ENCODE measurements around the gene FBXO21.
"Not testable (repeated sequence)": the region's sequence is repeated elsewhere in the genome, so short reads cannot be mapped to it uniquely, and the experiment has no call there.

The FBXO21 gene

DNA sequence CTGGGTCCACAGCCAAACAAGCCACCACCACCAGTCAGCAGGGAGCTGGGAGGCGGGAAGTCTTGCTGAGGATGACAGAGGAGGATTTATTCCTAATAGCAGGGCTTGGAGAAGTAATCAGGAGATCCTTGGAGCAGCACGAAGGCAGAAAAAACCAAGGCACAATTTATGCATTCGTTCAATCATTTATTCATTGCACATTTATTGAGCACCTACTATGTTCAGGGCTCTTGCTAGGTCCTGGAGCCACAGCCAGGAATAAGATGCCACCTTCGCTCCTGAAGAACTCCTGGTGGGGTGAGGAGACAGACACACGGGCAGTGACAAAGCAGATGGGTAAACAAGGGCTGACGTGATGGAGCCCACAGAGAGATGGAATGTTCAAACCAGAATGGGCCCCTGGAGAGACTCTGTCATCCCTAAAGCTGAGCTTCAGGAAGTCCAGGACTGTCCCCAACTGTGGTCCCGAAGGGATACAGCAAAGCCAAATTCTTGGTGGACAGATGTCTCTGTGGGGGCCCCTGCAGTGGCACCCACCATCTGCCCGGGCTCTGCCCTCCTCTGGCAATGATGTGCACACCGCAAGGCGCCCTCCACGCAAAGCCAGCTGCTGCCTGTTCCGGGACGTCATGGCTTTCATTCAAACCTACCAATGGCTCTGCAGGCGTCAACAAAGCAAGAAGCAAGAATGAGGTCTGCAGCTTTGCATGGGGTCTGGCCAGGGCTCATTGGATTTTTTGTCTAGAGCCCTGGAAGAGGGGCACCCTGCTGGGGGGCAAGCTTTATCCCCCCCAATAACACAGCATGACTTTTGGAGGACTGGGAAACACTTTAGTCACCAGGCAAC is 88.1 kb downstream of the FBXO21 start:
- DNase-seq (ENCODE audit: low read depth) = no peak

DNA sequence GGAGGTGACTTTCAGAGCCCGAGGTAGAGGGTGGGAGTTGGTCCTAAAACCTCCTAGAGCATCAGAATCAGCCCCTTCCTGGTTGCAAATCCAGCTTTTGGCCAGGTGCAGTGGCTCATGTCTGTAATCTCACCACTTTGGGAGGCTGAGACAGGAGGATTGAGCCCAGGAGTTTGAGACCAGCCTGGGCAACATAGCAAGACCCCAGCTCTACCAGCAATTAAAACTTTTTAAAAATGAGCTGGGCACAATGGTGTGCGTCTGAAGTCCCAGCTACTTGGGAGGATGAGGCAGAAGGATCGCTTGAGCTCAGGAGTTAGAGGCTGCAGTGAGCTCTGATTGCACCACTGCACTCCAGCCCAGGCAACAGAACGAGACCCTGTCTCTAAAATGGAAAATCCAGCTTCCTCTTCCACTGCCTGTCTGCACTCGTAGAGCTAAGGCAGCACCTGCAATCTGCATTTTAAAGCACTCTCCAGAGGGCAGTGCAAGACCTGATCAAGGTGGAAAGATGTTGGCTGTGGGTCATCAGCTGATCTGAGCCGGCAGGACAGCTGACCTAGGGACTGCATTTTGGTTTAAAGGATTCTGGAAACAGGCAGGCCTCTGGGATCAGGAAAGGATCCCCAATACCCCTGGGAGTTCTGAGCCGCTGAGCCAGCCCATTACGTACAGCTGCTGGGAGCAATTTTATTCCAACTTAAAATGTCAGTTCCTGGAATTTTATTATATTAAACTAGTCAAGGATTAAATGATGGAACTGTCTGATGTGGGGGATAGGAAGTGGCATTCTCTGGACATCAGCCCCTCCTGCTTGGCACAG is 89.2 kb downstream of the FBXO21 start:
- no peak for DNase-seq (ENCODE audit: low read depth)

DNA sequence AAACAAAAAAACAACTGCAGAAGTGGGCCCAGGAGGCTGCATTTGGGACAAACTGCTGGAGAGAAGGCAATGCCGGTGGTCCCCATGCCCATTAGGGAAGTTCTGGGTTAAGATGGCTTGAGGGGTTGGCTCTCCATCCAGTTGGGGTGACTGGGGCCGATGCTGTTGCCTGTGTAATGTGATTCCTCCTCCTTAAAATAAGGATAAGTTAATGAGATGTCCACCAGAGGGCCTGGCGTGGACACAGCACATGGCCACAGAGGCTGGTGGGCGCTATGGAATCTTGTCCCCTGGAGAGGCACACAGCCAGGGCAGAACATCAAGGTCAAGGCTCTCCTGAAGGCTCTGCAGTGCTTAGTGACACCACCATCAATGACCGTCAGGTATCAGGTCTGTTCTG is 90.0 kb downstream of the FBXO21 start:
- no peak for DNase-seq (ENCODE audit: low read depth)

DNA sequence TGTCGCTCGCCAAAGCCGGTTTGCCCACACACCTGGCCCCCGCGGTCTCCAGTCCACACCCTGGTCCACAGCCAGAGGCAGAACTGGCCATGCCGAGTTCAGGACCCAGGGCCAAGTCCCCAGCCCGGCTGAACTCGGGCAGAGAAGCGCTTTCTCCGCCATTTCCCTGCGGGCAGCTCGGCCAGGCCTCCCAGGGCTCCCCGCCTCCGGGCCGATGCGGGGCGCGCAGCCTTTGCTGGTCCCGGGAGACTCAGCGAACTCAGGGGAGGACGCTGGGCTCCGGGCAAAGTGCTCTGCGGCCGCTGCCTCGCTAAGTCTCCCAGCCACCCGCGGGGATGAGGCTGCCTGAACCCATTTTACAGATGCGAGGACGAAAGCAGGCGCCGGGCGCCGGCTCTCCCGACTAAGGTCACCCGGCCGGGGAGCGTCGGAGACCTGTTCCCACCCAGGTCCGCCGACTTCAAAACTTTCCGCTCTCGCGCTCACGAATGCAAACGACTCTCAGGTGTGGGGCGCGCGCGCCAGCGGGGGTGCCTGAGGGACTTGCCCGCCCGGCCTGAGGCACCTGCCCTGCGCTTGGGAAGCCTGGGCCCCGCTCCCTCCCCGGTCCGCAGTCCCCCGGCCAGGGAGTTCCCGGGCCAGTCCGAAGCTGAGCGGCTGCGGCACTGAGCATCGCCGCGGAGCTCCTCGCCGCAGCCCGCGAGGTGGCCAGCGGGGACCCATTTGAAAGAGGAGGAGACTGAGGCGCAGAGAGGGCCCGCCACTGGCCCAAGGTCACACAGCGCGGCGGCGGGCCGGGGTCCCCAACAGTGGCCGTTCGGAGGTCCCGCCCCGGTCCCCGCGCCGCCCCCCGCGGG is 91.7 kb downstream of the FBXO21 start:
- DNase-seq (ENCODE audit: low read depth) = no peak

DNA sequence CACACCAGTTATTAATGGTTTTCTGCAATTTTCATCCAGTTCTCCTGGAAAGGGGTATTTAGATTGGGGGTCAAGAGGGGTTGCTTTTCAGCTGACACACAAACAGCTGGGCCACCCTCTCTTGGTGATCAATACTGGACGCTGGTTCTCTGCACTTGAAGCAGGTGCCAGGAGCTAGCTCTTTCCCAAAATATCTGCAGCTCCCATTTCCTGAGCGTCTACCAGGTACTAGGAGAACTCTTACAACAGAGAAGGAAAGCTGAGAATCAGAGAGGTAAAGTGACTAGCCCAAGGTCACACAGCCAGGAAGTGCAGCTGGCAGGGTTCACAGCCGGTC is 92.3 kb downstream of the FBXO21 start:
- no peak for DNase-seq (ENCODE audit: low read depth)

DNA sequence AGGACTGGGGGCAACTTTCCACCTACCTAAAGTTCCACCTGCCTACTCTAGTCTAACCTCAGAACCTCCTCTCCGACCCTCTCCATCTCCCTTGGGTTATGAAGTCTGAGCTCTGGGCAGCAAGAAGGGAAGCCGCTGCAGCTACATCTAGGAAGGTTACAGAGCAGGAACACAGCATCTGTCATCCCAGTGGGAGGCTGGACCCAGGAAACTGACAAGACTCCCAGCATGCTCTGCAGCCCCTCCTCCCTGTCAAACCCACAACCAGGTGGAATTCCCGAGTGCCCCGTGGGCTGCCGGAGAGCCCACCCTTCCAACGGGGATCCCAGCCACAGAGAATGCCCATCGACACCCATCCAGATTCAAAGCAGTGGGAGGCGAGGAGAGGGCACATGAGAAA is 93.1 kb downstream of the FBXO21 start:
- DNase-seq (ENCODE audit: low read depth) = no peak

DNA sequence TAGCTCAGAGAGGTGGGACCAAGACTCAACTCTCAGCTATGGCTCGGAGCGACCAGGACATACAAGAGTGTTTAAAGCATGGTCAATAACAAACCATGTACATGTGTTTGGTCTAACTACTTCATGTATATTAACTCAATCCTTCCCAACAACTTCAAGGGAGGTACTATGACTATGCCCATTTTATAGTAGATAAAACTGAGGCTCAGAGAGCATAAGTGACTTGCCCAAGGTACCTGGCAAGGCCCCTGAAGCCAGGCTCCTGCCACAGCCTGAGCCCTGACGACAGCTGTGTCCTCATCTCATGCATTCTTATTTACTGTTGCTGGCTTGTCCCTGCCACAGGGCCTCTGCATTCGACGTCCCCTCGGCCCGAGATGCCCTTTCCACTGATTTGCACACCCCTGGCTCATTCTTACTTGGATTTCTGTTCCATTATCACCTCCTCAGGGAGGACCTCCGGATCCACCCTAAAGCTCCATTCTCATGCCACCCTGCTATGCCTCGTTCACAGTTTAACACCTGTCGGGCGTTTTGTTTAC is 93.7 kb downstream of the FBXO21 start:
- no peak for DNase-seq (ENCODE audit: low read depth)

DNA sequence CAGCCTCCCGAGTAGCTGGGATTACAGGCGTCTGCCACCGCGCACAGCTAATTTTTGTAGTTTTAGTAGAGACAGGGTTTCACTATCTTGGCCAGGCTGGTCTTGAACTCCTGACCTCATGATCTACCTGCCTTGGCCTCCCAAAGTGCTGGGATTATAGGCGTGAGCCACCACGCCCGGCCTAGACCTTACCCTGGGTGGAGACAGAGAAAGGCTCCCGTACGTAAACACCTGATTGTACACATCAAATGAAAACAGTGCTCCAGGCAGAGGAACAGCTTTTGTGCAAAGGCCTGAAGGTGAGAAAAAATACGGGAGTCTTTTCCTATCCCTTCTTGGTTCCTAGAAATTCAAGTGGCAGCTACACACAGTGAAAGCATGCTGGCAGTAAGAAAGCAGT is 95.1 kb downstream of the FBXO21 start:
- DNase-seq (ENCODE audit: low read depth) = not testable (repeated sequence)

DNA sequence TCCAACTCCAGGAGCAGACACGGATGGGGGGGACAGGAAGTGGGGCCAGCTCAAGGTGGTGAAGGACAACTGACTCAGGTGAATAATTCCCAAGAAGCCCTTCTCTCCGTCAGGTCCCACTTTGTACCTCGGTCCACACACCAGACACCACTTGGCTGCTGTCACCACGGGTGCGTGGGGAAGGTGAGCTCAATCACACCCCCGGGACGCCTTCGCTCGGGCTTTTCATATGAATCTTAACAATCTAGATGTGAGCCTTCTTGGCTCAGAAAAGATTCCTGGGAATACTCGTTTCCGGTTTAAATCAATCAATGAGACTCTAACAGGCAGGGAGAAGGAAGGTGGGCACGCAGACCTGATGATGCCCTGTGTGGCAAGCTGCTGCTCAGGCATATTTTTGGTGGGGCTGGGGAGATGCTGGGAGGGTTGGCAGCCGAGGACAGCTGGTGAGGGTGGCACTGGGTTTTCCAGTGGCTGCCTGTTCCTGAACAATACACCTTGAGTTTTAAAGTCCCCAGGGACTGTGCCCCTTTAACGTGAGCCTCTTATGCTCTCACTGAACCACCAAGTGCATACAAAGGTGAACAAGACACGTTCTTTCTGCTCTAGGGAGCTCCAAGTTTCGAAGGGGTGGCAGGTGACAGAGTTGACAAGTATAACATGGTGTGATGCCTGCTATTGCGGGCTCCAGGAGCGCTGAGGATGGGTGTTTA is 96.2 kb downstream of the FBXO21 start:
- DNase-seq (ENCODE audit: low read depth) = no peak

DNA sequence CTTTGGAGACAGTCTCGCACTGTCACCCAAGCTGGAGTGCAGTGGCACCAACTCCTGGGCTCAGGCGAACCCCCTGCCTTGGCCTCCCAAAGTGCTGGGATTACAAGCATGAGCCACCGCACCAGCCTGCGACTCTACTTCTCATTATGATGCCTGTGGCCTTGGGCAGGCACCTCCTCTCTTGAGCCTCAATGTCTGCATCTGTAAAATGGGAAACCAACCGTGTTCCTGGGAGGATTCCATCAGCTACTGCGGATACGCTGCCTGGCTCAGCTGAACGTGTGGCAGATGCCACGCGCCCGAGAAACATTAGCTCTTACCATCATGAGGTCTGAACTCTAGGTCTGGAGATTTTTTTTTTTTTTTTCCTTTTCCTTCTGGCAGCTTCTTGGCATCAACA is 96.8 kb downstream of the FBXO21 start:
- DNase-seq (ENCODE audit: low read depth) = no peak

DNA sequence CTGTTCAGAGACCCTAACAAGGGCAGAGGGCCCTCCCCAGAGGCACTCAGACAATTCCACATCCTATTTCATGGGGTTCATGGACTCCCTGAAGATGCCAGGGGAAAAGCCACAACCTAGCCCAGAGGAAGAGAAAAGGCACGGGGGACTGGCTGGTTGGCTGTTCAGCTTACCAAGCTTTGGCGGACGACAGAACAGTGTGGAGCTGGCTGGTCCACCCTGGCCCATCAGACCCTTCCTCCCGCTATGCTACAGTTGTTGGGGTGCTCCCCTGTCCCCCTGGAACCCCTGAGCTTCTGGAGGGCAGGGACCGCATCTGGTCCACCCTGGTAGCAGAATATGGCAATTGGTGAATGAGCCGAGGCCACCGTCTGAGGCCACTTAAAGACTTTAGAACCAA is 97.4 kb downstream of the FBXO21 start:
- no peak for DNase-seq (ENCODE audit: low read depth)

DNA sequence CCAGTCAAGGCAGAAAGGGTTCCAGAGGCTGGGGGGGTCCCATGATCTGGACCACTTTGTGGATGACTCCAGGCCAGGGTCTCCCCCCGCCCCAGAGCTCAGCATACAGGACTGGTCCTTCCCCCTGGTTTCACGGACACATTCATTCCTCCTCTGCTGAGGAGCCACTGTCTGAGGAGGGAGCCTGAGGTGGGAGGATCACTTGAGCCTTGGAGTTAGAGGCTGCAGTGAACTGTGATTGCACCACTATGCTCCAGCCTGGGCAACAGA is 97.8 kb downstream of the FBXO21 start:
- DNase-seq (ENCODE audit: low read depth) = no peak

All from stimulated activated CD8-positive, alpha-beta memory T cell treated with anti-CD3 and anti-CD28 coated beads, Interleukin-15, amount 100 ng/mL, for 24 hours (primary cell).